GM21529 (cell line): Measurements from ENCODE around the gene SLC49A4.

Experiments
- ATAC-seq: cut with Tn5 transposase; IDR thresholded peaks from one replicate; pipeline ENCODE4 v1.9.1; 2021; ENCODE audit not compliant: unreplicated experiment

Gene SLC49A4

GRCh38 chr3:122785231-122785630 is 9.6 kb upstream of the SLC49A4 start:
- ATAC-seq, result no peak

DNA sequence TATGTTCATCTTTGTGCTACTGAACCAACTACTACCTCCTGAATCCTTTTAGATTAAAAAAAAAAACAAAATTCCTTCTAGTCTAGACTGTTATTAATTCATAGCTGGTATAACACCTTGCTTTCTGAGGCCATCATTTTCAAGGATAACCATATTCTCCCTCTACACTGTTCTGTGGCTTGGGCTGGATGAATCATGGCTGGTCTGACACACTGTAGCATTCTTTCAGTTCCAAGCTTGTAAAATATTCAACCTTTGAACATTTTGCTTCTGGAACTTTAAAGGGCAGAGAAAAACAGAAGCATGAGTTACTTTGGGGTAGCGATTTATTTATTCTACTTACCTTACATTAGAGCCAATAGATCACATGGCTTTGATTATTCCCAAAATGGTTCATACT is 8.8 kb upstream of the SLC49A4 start:
- no peak for ATAC-seq

GRCh38 chr3:122787872-122788271 is 7.0 kb upstream of the SLC49A4 start:
- no peak for ATAC-seq

GRCh38 chr3:122789585-122790273 is 5.1 kb upstream of the SLC49A4 start:
- no peak for ATAC-seq

DNA sequence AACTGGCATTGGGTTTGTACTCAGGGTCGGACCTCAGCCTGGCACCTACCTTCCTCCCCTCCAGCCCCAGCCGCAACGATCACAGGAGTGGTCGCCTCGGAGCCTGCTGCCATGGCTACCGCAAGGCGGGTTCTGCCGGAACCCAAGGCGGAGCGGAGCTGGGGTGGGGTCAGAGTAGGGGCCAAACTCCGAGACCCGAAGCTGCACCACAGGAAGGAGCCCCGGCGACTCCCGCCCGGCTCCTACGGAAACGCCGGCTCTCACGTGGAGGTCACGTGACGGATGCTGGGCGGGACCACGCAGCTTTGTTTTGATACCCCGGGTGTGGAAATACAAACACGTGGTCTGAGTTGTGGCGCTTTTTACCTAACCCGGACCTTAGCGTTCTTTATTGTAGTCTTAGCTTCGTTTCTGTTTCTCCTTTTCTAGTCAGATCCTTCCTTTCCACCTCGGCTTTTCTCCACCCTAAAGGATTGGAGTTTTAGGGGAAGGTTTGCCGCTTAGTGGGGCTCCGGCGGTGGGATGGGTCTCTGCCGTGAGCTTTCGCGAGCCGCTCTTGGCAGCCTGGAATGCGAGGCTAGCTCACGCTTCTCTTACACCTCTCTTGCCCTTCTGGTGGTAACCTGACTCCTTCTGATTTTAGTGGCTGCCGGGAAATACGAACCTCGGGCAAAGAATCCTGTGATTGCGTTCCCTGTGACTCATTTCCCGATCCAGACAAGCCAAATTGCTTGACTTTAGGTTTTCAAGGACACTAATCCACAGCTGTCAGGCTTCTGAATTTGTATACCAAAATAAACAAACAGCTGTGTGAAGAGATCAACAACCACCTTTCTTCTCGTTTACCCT is 1.1 kb upstream of the SLC49A4 start, which contains the start of gene HSPBAP1:
TSS of gene HSPBAP1 (minus strand) at position 264 of the 849 bp plus-strand sequence. CDS start at position 113, 151 bp downstream.
- ATAC-seq, result peak; percentile 60

- no peak for ATAC-seq
Observed at GRCh38 chr3:122794483-122794778, 438 bp upstream of the SLC49A4 start.

- ATAC-seq, result no peak
Observed at GRCh38 chr3:122795674-122796195, 866 bp downstream of the SLC49A4 start.

DNA sequence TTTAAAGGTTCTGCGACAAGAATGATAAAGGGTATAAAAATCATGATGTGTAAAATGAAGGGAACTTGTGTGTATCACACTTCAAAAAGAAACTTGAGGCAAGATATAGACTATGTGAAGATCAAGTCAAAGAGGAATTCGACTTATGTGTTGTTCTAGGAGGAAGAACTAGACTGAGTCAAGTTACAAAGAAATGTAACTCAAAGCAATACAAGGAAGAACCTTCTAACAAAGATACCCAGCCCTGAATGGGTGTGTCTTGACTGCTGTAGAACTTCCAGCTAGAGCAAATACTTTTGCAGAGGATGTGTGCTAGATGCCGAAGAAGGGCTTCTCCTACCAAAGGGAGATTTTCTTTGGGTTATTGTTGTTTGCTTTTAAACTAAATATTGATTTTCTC is 2.4 kb downstream of the SLC49A4 start:
- no peak for ATAC-seq

DNA sequence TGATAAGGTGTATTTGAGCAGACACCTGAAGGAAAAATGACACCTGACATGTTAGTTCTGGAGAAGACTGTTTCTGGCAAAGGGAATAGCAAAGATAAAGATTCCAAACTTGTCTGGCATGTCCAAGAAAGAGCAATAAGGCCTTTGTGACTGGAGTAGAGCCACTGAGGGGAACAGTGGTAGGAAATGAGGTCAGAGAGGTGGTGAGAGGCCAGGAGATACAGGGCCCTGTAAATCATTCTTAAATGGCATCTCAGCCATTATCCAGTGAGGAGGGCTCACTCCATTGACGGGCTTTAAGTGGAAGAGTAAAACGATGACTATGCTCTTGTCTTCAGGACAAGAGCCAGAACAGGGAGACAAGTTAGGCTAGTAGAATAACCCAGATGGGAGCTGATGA is 4.5 kb downstream of the SLC49A4 start:
- no peak for ATAC-seq

GRCh38 chr3:122800031-122800430 is 5.2 kb downstream of the SLC49A4 start:
- no peak for ATAC-seq

DNA sequence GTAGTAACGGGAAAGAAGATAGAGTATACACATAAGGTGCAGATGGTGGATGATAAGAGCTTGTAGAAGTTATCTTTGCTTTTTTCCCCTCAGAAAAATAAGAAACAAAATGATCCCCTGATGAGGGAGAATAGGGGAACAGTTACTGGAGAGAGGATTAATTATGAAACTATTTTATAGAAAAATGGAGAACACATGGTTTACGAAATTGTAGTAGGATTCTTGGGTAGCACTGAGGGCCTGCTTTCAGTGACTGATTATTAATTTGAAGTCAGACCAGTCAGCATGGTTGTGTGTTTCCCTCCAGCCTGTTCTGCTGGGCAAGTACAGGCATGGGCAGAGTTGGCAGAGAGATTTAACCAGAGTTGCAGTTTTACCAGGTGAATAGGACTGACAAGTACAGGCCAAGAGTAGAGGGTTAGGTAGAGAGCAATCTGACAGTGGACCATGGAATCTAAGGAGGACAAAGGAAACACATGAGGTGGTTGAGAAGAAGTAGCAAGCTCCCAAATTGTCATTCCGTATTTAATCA is 5.9 kb downstream of the SLC49A4 start:
- ATAC-seq, result no peak

DNA sequence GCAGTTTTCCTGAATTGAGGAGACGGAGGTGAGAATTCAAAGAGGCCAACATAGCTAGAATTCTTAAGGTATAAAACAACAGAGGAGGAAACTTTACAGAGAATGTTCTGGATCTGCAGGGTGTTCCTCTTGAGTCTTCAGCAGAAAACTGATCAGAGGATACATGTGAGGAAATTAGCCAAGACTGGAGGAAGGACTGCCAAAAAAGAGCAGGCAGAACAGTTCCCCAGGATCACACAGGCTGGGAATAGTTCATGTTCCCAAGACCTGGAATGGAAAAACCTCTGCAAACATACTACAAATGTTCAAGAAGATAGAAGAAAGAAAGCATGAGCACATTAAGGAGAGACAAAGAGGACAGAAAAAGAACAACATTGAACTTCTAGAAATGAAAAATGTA is 7.5 kb downstream of the SLC49A4 start:
- no peak for ATAC-seq

- ATAC-seq, result no peak
Observed at GRCh38 chr3:122803977-122804376, 9.1 kb downstream of the SLC49A4 start.

GRCh38 chr3:122810734-122811133 is 15.9 kb downstream of the SLC49A4 start:
- ATAC-seq, result no peak

DNA sequence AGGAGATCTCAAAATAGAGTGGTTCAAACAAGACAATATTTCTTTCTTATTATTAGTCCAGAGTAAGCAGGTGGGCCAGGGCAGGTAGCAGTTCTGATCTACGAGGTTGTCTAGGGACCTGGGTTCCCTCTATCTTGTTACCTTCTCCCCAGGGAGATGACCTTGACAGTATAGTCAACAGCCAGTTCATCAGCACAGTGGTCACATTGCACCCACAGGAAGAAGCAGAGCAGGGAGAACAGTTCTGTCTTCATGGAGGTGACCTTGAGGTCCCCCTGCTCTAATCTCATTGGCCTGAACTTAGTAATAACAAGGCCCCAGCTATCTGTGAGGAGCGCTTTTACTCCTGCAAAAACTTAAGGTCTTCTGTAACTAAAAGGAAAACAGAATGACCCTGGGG is 21.7 kb downstream of the SLC49A4 start:
- no peak for ATAC-seq

DNA sequence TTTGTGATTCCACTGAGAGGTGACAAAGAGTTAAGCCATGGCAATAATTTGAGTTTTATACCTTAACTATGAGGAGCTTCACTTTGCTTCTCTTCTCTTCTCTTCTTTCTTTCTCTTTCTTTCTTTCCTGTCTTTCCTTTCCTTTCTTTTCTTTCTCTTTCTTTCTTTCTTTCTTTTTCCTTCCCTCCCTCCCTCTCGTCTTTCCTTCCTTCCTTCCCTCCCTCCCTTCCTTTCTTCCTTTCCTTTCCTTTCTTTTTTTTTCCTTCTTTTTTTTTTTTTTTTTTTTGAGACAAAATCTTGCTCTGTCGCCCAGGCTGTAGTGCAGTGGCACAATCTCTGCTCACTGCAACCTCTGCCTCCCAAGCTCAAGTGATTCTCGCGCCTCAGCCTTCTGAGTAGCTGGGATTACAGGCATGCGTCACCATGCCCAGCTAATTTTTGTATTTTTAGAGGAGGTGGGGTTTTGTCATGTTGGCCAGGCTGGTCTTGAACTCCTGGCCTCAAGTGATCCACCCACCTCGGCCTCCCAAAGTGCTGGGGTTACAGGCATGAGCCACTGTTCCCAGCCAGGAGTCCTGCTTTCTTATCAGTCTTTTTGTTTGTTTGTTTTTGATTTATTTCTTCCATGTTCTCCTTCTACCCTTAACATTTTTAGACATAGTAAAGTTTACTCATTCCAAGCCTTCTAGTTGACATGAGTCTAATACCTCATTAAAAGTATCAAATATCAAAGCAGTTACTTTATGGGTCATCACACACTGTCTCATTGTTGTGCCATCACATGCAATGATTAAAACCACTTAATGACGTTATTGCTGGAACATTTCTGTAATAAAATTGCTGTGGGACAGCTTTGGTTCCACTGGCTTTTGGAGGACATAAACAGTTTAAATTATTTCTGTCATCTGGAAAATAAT is 29.9 kb downstream of the SLC49A4 start:
- no peak for ATAC-seq

GRCh38 chr3:122825460-122825859 is 30.6 kb downstream of the SLC49A4 start:
- ATAC-seq, result no peak

DNA sequence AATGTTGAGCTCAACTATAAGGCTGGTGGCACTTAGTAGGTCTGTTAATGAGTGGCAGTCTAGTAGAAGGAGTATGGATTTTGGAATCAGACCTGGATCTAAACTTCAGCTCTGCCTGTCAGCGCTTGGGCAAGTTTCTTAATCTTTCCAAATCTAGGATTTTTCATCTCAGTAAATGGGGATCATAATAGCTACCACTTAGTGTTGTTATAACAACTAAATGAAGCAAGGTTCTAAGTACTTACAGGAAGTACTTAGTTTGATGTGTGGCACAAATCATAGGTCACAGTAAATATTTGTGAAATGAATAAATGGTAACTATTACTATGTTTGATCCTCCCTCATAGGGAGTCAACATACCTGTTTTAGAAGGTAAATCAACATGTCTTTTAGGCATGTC is 31.4 kb downstream of the SLC49A4 start:
- no peak for ATAC-seq

GRCh38 chr3:122828281-122828680 is 33.4 kb downstream of the SLC49A4 start:
- no peak for ATAC-seq

- ATAC-seq, result no peak
Observed at GRCh38 chr3:122835590-122835989, 40.7 kb downstream of the SLC49A4 start.

DNA sequence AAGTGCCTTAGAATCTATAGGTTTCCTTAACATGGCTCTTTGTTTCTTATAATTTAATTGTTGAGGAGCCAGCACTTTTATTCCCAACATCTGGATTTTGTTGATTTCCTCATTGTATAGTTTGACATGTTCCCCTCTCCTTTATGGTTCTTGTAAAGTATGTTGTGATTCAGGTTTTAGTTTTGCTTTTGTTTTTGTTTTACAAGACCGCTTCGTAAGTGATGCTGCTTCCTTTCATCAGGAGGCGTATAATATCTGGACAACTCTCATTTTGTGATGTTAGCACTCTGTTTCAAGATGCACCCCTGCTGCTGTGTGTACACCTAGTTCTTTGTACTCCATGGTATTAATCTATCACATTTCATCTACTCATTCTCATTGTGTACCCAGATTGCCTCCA is 48.7 kb downstream of the SLC49A4 start:
- no peak for ATAC-seq
